ENCODE measurements around the gene EMC8.

Gene EMC8

GRCh38 chr16:85730186-85730465, 69.2 kb downstream of the EMC8 start:
- DNase-seq (ENCODE audit: low read depth in 2 of 2) = no peak

GRCh38 chr16:85729452-85730185, 69.7 kb downstream of the EMC8 start:
- no peak for DNase-seq (ENCODE audit: low read depth in 2 of 2)

GRCh38 chr16:85728879-85729278, 70.5 kb downstream of the EMC8 start:
- DNase-seq (ENCODE audit: low read depth in 2 of 2) = no peak
